ENCODE data around the gene OR2J1. TPM values are rescaled to one million over a fixed set of nuclear protein-coding genes. Genes with fewer than 3 reads are reported as not detected.

The OR2J1 gene
- total RNA-seq: not detected in 2 replicates

GRCh38 chr6:29099190-29099589 lies at the start of gene OR2J1:
Gene OR2J1 (plus strand): TSS chr6:29099490. CDS start chr6:29100943, 1,453 bp downstream.

GRCh38 chr6:29087213-29087612 lies 12.1 kb upstream of the OR2J1 start, which contains the start of gene OR2B3:
Gene OR2B3 (minus strand): TSS chr6:29087313. CDS start chr6:29087248, 65 bp downstream.

GRCh38 chr6:29107758-29108157 lies 8.5 kb downstream of the OR2J1 start, which contains the start of gene OR2J3:
Gene OR2J3 (plus strand): TSS chr6:29108058. CDS start chr6:29111891, 3,833 bp downstream.

Other genes starting within 250 kb of the OR2J1 start
- gene TRIM27, start 175.5 kb upstream of the OR2J1 start, total RNA-seq: 57.1 and 74.4 TPM in 2 replicates
- gene ZNF311, start 94.2 kb upstream of the OR2J1 start, total RNA-seq: 0.30 and 0.32 TPM in 2 replicates
- gene OR2W1, start 54.3 kb upstream of the OR2J1 start, total RNA-seq: not detected in 2 replicates
- not detected in 2 replicates for gene OR2B3, start 12.2 kb upstream of the OR2J1 start, total RNA-seq
- not detected in 2 replicates for gene OR2J3, start 8.6 kb downstream of the OR2J1 start, total RNA-seq
- not detected in 2 replicates for gene OR2J2, start 71.4 kb downstream of the OR2J1 start, total RNA-seq
- gene OR14J1, start 202.2 kb downstream of the OR2J1 start, total RNA-seq: not detected in 2 replicates

Data from epithelial cell of umbilical artery (primary cell).